Activated gamma-delta T cell (primary cell): ENCODE results near the gene ZCCHC4.

Source experiments
- DNase-seq: peaks from one replicate; lab custom pipeline; 2025; lab: John Stamatoyannopoulos, UW

The ZCCHC4 gene

GRCh38 chr4:25376754-25377571 is 64.4 kb downstream of the ZCCHC4 start, which contains the start of gene ANAPC4:
TSS of gene ANAPC4 (plus strand) at chr4:25377263. CDS start at chr4:25377428, 165 bp downstream.
- peak; percentile 98 for DNase-seq

- DNase-seq = no peak
Observed at GRCh38 chr4:25377572-25378436, 65.2 kb downstream of the ZCCHC4 start.

GRCh38 chr4:25378437-25378743 is 65.8 kb downstream of the ZCCHC4 start:
- no peak for DNase-seq

GRCh38 chr4:25379591-25379990 is 67.0 kb downstream of the ZCCHC4 start:
- DNase-seq = no peak

- no peak for DNase-seq
Observed at GRCh38 chr4:25383647-25384046, 71.1 kb downstream of the ZCCHC4 start.

GRCh38 chr4:25386926-25387325 is 74.4 kb downstream of the ZCCHC4 start:
- DNase-seq = no peak

- no peak for DNase-seq
Observed at GRCh38 chr4:25397305-25397704, 84.7 kb downstream of the ZCCHC4 start.

DNA sequence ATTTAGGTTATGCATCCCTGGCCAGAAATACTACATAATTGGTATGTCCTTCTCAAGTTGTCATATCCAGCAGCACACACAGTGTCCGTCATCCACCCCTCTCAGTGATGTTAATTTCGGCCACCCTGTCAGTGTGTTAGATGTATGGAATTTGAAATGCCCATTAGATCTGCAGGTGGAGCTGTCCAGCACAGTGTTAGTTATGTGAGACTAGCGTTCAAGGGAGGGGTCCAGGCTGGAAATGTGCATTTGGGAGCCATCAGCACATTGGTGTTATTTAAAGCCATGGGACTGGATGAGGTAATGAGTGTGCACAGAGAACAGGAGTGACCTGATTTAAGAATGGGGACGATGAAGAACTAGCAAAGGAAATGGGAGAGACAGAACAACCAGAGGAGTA is 86.9 kb downstream of the ZCCHC4 start:
- DNase-seq = no peak

DNA sequence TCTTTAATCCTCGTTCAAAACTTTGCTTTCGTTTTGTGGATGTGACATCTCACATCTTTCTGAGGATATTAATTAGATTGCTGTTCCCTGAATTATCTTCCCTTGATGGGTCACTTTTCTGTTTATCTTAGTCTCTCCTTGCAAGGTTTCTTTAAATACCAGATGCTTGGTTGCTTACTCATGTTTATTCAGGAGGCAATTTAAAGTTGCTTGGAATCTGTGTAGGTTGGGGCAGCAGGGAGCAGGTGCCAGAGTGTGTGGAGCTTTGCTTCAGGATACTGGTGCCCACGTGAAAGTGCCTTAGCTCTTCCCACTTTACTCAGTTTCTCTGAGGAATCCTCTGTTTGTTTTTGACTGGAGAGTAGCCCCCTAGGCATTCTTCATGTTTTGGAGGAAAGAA is 88.5 kb downstream of the ZCCHC4 start:
- no peak for DNase-seq

DNA sequence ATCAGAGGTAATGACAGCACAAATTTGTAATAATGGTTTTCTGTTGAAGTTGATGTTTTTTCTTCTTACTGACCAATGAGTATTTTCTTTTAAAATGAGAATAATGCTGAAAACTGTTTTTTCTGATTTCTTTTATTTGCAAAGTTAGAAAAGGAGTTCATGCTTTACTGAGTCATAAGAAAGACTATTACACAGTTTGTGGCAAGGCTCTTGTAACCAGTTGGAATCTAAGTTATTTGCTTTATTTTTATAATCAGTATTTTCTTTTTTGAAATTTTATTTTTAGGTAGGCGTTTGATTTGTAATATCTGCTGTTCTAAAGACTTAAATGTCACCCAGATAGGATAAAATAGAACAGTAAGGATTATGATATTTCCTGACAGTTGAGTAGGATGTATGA is 89.9 kb downstream of the ZCCHC4 start:
- no peak for DNase-seq

DNA sequence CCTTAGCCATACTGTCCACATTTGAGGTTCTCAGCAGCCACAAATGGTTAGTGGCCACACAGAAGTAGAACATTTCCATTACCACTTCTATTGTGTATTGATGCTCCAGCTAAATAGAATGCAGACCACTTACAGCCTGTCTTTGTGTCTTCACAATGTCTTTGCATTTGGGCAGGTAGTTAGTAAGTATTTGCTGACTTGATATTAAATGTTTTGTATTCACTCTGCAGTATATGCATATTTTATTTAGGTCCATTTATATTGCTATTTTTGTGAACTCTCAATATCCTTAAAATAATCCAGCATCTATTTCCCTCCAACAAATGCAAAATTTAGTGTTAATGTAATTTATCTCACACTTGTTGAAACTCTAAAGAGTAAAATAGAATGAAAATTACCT is 91.1 kb downstream of the ZCCHC4 start:
- no peak for DNase-seq

GRCh38 chr4:25405453-25405852 is 92.9 kb downstream of the ZCCHC4 start:
- no peak for DNase-seq

- no peak for DNase-seq
Observed at GRCh38 chr4:25406081-25406692, 93.6 kb downstream of the ZCCHC4 start.

DNA sequence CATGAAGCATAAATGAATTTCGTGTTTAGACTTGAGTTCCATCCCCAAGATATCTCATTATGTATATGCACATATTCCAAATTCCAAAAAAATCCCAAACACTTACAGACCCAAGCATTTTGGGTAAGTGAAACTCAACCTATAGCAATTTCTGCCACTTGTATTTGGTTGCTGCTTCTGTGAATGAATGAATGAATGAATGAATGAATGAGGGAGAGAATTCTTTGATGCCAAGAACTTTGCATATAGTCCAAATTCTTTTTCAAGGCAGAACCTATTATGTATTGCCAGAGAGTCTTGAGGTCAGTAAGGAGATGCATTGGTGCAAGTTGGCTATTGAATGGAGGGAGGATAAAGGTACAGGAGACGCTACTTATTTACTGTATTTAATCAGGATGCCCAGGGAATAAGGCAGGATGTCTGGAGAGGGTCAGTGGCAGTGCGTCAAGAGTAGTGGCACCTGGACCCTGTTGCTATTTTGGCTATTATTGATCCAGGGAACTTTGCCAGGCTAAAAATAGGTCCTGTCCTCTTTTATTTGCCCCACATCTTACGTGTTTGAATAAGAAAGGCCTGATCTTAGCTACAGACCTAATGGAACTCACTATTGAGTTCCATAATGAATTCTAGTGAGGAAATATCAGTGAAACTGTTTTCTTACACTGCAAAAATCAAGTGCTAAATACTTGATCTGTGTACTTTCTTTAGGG is 98.4 kb downstream of the ZCCHC4 start:
- no peak for DNase-seq

DNA sequence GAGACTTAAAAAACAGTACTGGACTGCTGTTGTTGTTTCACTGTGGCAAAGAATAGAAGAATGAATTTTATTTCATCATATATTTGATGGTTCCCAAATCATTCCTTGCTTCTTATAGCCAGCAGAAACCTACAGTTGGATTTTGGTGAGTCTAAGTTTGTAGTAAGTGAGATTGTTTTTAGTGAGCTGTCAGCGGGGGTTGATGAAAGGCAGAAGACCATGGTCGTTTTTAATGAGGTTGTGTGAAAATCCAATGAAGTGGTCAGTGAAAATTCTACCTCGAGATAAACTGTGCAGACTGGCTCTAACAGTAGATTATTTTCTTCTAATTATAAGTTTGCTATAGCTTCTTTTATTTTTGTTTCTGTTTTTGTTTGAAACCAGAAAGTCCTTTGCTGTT is 100.7 kb downstream of the ZCCHC4 start:
- no peak for DNase-seq

- DNase-seq = no peak
Observed at GRCh38 chr4:25417014-25417413, 104.4 kb downstream of the ZCCHC4 start.
